SK-N-SH (cell line): ENCODE measurements around the gene MAML3.

Experiments used
- CTCF ChIP-seq: fragments of 200-600 bp; sonication (generic); IDR thresholded peaks from 2 replicates; pipeline ENCODE4 v1.6.1; 2017; ENCODE audit warnings: antibody characterized with exemption, mild to moderate bottlenecking, moderate library complexity
- EP300 ChIP-seq, 2 experiments: IDR thresholded peaks; 2 replicates each; pipeline versions ENCODE4 v1.4.0 to v1.6.1; 2012; ENCODE audit warnings: borderline replicate concordance in 1 of 2, low read depth in 1 of 2, low read length in 1 of 2
- EZH2phosphoT487 ChIP-seq: fragments of 200-600 bp; sonication (generic); IDR thresholded peaks from 2 replicates; pipeline ENCODE4 v1.6.1; 2017; ENCODE audit warnings: low read depth, mixed run types, mild to moderate bottlenecking, antibody characterized with exemption, moderate library complexity, borderline replicate concordance
- MXI1 ChIP-seq: IDR thresholded peaks from 2 replicates; pipeline ENCODE4 v1.6.1; 2012; ENCODE audit warnings: mild to moderate bottlenecking, low read depth, low read length, improper control_type of control experiment
- SIN3A ChIP-seq: IDR thresholded peaks from 2 replicates; pipeline ENCODE4 v1.6.1; 2012; ENCODE audit warnings: low read depth, mild to moderate bottlenecking, low read length, moderate library complexity, borderline replicate concordance
- TEAD4 ChIP-seq: IDR thresholded peaks from 2 replicates; pipeline ENCODE4 v1.4.0; 2012; ENCODE audit warnings: mild to moderate bottlenecking, borderline replicate concordance; ENCODE audit not compliant: insufficient read depth
- YY1 ChIP-seq: IDR thresholded peaks from 2 replicates; pipeline ENCODE4 v1.4.0; 2012; ENCODE audit warnings: low read depth, mild to moderate bottlenecking

- no peak for TF ChIP-seq CTCF
- TF ChIP-seq EP300 (IDR thresholded peaks at IDR 0.05; ENCODE audit: borderline replicate concordance in 1 of 2, low read depth in 1 of 2, low read length in 1 of 2) = no peak
- no peak for TF ChIP-seq EZH2phosphoT487
- TF ChIP-seq MXI1 = no peak
- TF ChIP-seq SIN3A = no peak
- no peak for TF ChIP-seq TEAD4
- no peak for TF ChIP-seq YY1
Measured at GRCh38 chr4:140157341-140157740, 3.4 kb upstream of the MAML3 start.
